Measurements from ENCODE around the gene BCL7A.

BCL7A gene

GRCh38 chr12:122001466-122002209, 20.0 kb upstream of the BCL7A start:
- no peak for DNase-seq

DNA sequence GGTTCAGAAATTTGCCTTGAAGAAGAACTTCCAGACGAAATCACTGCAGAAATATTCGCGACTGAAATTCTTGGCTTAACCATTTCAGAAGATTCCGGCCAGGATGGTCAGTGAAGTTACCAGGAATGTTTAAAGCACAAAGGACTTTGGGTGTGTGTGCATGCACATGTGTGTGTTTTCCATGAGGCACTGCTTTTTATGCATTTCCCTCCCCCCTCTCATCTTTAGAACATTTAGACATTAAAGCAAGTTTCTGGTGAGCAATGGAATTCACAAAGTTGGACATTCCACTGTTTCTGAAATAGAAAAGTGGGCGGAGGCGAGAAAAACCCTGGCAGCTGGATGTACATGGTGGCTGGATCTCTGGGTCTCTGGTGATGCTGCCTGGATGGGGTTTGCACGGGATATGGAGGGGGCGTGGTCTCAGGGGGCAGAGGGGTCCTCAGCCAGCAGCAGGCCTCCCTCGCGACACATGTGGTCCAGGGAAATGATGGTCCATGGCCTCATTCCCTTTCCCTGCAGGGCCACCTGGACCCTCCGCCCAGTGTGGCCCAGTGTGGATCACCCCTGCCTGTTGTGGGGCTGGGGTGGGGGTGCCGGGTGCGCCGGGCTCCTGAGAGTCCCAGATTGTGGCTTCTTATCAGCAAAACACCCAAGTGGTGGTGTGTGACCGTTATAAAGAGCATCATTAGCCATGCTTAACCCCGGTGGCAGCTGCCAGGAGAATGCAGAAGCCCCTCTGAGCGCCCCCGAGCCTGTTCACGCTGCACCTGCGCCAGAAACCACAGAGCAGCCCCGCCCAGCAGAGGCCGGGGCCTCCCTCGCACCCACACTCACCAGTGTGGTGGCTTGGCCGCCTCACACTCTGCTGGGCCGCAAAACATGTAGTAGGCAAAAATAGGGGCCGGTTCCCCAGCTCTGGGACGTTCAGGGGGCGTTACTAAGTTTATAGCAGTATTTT, 17.8 kb upstream of the BCL7A start:
- DNase-seq, result no peak

- no peak for DNase-seq
Observed at GRCh38 chr12:122004633-122005071, 17.0 kb upstream of the BCL7A start.

DNA sequence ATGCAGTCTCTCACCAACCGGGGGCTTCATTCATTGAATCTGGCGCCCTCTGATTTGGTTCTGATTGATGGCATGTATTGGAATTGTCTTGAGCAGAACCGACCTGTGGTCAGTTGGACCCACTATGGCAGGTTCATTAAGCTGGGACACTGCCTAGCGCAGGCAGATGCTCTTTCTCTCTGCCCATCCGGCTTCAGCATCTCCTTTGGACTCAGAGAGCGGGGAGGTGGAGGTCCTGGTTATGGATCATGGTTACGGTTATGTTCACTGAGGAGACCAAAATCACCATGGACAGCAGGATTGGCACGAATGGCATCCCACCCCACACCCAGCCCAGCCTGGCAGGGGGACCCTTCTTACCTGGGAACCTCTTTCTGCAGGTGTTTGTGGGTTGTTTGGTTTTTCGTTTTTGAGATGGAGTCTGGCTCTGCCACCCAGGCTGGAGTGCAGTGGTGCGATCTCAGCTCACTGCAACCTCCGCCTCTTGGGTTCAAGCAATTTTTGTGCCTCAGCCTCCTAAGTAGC, 16.4 kb upstream of the BCL7A start:
- no peak for DNase-seq

DNA sequence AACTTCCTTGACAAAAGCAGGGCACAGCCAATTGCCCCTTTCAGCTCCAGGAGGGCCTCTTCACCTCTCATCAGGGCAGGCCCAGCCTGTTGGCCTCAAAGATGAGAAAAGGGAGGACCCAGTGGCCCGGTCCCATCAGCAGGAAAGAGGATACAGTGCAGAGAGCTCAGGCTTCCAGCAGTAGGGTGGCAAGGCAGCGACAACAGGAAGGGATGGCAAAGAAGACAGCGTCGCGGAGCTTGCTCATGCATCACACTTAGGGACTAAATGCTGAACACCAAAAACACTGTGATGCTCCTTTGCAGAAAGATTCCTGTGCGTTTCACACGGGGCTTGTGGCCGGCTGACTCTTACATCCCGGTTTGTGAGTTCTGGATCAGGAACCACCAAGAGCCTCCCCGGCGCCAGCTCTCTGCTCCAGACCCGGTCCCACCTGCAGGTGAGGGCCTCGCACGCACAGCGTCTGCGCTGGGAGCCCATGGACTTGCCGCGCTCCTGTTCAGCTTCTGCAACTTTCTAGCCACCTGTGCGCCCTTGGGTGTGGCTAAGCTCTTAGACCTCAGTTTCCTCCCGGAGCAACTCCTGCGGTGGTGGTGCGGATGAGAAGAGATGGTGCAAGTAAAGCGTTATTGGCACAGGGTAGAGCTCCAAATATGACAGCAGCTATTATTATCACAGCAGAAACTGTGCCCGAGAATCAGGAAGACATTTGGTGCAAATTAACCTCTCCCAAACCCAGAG, 15.3 kb upstream of the BCL7A start:
- DNase-seq, result no peak

DNA sequence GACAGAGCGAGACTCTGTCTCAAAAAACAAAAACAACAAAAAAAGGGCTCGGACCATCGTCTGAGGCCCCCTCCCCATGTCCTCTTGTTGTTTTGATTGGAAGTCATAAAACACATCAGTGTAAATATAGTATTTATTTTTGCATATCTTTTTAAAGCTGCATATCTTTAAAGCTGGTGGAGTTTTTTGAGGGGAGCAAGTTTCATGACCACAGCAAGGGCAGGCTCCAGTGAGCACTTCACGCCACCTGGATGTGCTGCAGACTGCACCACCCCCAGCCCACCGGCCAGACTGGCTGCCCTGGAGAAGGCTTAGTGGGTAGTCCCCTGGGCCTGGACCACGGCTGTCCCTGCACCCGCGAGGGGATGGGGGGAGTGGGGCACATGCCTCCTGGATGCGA, 11.9 kb upstream of the BCL7A start:
- DNase-seq, result no peak

GRCh38 chr12:122012184-122012583, 9.5 kb upstream of the BCL7A start:
- no peak for DNase-seq

GRCh38 chr12:122013136-122013535, 8.5 kb upstream of the BCL7A start:
- no peak for DNase-seq

- DNase-seq, result no peak
Observed at GRCh38 chr12:122013791-122014590, 7.7 kb upstream of the BCL7A start.

DNA sequence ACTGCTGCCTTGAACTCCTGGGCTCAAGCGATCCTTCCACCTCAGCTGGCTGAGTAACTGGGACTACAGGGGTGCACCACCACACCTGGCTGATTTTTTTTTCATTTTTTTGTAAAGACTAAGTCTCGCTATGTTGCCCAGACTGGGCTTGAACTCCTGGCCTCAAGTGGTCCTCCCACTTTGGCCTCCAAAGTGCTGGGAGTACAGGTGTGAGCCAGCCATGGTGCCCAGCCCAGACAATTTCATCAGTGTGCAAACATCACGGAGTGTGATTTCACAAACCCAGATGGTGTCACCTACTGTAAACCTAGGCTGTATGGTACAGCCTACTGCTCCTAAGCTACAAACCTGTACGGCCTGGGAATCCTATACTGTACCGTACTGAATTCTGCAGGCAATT, 6.9 kb upstream of the BCL7A start:
- no peak for DNase-seq

DNA sequence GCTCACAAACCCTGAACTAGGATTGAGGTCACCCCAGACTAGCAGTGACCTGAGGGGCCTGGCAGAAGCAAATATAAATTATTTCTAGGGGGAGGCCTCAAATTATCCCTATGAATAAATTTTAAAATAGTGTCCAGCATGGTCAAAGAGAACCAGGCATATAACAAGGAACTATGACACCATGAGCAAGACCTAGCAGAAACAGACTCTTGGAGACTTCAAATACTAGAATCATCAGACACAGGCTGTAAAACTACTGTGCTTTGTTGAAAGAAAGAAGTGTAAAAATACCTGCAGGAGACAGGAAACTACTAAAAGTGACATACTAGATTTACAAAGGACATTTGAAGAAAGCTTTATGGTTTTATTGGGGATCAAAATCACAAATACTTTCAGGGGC, 3.2 kb upstream of the BCL7A start:
- no peak for DNase-seq

- no peak for DNase-seq
Observed at GRCh38 chr12:122018937-122019336, 2.7 kb upstream of the BCL7A start.

- DNase-seq, result no peak
Observed at GRCh38 chr12:122020795-122021192, 890 bp upstream of the BCL7A start.

GRCh38 chr12:122021193-122021821, 377 bp upstream of the BCL7A start:
- no peak for DNase-seq

DNA sequence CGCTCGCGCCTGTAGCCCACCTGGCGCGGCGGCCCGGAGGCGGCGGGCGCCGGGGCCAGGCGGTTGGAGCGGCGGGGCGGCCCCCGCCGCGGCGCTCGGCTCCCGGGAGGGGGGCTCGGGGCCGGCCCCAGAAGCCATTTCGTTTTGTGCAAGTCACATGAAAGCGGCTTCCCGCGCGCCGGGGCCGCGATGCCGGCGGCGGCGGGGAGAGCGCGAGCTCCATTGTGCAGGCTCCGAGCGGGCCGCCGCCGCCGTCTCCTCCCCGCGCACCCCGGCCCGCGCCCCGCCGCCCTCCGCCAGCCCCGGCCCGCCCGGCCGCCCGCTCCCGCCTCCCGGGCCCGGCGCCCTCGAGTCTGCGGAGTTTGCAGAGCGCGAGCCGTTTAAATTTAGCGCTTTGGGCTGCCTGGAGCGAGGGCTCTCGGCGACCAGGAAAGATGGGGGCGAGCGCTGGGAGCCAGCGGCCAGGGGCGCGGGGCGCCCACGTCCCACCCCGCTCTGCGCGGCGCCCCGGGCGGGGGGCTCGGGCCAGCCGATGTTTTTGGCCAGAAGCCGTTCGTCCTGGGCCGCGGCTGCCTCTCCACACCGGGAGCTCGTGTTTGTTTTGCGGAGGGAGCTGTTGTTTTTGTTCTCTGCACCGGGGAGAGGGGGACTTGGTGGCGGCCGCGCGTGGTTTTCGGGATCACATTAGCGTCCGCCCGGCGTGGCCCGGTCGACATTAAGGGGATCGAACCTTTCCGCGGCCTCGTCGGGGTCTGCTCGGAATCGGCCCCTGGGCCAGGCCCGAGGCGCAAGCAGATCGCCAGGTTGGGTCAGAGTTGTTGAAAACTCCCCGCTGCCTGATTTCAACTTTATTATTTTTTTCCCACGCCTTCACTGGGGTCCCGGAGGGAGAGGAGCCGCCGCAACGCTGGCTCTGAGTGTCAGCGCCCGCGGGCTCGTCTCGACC, 982 bp downstream of the BCL7A start:
- no peak for DNase-seq

DNA sequence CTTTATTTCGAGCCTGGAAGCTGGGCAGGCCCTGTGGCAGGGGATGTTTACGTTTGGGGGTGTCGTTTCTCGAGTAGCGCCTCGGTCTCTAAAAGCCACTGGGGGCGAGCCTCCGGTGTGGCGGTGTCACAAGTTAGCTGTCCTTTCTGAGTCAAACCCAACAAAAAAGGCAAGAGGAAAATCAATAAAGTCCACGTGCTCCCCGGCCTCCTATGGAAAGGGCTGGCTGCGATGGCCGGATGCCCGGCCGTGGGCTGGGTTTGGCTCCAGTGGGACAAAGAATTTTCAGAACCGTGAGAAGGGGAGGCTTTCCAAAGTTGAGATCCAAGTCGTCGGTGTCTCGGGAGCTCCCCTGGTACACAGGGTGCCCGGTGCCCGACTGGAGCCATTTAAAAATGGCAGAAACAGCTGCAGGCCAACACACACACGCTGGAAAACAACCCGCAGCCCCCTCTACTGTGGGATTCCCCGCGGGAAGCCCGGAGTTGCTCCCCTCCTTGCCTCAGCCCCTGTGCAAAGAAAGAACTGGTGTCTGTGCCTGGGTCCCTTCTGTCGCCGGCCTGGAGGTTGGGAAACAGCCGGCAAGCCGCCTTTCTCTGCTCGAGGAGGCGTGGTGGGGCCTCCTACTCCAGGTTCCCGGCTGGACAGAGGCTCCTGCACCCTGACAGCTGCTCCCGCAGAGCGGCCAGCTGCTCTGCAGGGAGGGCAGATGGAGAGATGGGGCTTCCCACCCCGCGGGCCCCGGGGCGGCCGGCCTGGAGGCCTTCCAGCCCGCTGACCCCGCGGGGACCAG, 1.9 kb downstream of the BCL7A start:
- no peak for DNase-seq

GRCh38 chr12:122024132-122024785, 2.6 kb downstream of the BCL7A start:
- no peak for DNase-seq

DNA sequence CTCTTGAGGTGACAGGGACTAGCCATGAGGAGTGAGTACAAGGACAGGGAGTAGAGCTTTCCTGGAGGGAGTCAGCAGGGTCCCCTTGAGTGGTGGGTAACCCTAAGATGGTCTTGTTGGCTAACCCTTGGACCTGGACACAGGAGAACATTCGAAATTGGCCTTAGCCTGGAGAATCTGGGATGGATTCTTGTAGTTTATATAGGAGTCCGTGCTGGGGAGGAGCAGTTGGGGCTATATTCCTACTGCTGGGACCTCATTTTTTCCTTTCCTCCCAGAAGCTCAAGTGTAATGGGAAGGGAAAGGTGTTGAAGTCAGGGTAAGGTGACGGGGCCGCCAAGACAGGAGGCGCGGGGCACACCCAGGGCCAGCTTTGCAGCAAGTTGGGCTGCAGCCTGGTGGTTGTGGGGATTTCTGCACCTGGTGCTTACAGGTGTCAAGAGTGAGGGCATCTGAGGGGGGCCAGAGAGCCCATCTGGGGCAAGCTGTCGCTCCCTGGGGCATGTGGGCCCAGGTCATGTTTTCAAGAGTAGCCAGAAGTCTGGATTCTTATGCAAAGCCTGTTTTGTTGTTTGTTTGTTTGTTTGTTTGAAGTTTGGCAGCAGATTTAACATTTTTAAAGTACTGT, 5.1 kb downstream of the BCL7A start:
- no peak for DNase-seq

Measured in NCI-H1417 treated with DMSO at 0.1 percent for 48 hours (cell line).